ENCODE results near the gene AK1.

DNA sequence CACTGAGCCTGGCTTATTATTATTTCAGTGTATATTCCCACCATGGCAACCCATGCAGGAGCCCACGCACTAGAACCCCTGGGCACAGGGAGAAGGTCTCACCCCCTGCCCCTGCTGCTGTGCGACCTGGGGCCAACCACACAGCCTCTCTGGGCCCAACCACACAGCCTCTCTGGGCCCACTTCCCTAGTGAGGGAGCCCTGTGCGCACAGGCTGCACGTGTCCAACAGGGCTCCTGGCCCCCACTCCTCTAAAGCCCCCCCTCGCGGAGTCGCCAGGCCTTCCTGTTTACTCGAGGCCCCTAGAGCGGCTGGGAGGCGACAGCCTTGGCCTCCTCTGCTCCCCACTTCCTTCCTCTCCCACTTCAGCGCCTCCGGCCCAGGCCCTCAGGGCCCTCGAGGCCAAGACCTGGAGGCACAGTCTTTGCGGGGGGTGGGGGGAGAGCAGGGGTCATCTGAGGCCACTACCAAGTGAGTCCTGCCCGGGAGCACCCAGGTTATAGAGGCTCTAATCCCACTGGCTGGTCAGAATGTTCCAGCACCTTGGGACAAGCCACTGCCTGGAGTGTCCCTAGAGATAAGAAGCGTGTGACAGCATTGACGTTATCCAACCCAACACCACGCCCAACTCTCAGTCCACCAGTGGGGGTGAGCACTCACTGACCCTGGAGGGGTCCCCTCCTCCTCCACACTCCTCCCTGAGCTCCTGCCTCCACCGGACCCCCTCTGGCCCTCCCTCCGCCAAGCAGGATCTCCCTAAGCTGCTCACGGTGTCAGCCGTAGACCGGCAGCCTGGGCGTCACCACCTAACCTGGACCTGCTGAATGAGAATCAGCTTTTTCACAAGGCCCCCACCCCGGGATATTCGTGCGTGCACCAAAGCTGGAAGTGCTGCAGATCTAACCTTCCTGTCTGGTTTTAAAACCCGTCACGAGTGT is 15.1 kb downstream of the AK1 start:
- no peak for TF ChIP-seq HCFC1 (IDR thresholded peaks at IDR 0.05; ENCODE audit: low read length)
- TF ChIP-seq, protein P1, sequence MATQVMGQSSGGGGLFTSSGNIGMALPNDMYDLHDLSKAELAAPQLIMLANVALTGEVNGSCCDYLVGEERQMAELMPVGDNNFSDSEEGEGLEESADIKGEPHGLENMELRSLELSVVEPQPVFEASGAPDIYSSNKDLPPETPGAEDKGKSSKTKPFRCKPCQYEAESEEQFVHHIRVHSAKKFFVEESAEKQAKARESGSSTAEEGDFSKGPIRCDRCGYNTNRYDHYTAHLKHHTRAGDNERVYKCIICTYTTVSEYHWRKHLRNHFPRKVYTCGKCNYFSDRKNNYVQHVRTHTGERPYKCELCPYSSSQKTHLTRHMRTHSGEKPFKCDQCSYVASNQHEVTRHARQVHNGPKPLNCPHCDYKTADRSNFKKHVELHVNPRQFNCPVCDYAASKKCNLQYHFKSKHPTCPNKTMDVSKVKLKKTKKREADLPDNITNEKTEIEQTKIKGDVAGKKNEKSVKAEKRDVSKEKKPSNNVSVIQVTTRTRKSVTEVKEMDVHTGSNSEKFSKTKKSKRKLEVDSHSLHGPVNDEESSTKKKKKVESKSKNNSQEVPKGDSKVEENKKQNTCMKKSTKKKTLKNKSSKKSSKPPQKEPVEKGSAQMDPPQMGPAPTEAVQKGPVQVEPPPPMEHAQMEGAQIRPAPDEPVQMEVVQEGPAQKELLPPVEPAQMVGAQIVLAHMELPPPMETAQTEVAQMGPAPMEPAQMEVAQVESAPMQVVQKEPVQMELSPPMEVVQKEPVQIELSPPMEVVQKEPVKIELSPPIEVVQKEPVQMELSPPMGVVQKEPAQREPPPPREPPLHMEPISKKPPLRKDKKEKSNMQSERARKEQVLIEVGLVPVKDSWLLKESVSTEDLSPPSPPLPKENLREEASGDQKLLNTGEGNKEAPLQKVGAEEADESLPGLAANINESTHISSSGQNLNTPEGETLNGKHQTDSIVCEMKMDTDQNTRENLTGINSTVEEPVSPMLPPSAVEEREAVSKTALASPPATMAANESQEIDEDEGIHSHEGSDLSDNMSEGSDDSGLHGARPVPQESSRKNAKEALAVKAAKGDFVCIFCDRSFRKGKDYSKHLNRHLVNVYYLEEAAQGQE (IDR thresholded peaks at IDR 0.05; ENCODE audit: low read depth, low read length): no peak
- no peak for TF ChIP-seq EZH2 (IDR thresholded peaks at IDR 0.05; ENCODE audit: borderline replicate concordance, control insufficient read depth, low read depth, low read length)
- TF ChIP-seq, protein P2, sequence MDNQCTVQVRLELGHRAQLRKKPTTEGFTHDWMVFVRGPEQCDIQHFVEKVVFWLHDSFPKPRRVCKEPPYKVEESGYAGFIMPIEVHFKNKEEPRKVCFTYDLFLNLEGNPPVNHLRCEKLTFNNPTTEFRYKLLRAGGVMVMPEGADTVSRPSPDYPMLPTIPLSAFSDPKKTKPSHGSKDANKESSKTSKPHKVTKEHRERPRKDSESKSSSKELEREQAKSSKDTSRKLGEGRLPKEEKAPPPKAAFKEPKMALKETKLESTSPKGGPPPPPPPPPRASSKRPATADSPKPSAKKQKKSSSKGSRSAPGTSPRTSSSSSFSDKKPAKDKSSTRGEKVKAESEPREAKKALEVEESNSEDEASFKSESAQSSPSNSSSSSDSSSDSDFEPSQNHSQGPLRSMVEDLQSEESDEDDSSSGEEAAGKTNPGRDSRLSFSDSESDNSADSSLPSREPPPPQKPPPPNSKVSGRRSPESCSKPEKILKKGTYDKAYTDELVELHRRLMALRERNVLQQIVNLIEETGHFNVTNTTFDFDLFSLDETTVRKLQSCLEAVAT (IDR thresholded peaks at IDR 0.05): no peak
- TF ChIP-seq TAF1 (IDR thresholded peaks at IDR 0.05; ENCODE audit: borderline replicate concordance, low read depth, low read length): no peak
- TF ChIP-seq, protein P3, sequence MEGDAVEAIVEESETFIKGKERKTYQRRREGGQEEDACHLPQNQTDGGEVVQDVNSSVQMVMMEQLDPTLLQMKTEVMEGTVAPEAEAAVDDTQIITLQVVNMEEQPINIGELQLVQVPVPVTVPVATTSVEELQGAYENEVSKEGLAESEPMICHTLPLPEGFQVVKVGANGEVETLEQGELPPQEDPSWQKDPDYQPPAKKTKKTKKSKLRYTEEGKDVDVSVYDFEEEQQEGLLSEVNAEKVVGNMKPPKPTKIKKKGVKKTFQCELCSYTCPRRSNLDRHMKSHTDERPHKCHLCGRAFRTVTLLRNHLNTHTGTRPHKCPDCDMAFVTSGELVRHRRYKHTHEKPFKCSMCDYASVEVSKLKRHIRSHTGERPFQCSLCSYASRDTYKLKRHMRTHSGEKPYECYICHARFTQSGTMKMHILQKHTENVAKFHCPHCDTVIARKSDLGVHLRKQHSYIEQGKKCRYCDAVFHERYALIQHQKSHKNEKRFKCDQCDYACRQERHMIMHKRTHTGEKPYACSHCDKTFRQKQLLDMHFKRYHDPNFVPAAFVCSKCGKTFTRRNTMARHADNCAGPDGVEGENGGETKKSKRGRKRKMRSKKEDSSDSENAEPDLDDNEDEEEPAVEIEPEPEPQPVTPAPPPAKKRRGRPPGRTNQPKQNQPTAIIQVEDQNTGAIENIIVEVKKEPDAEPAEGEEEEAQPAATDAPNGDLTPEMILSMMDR (IDR thresholded peaks at IDR 0.05 in 2 of 3, conservative IDR thresholded peaks at IDR 0.05 in 1 of 3; ENCODE audit: control insufficient read depth in 2 of 3, extremely low read depth in 1 of 3, insufficient read depth in 1 of 3, low read depth in 3 of 3, low read length in 3 of 3): no peak
- no peak for TF ChIP-seq POLR2A (IDR thresholded peaks at IDR 0.05; ENCODE audit: low read depth, low read length)

Data from GM12878 (cell line).